ENCODE results near the gene GLIS2. TPM values are rescaled to one million over a fixed set of nuclear protein-coding genes. Genes with fewer than 3 reads are reported as not detected.

Gene GLIS2
- total RNA-seq, 1 donor from 2014 or later: 6.9 TPM

DNA sequence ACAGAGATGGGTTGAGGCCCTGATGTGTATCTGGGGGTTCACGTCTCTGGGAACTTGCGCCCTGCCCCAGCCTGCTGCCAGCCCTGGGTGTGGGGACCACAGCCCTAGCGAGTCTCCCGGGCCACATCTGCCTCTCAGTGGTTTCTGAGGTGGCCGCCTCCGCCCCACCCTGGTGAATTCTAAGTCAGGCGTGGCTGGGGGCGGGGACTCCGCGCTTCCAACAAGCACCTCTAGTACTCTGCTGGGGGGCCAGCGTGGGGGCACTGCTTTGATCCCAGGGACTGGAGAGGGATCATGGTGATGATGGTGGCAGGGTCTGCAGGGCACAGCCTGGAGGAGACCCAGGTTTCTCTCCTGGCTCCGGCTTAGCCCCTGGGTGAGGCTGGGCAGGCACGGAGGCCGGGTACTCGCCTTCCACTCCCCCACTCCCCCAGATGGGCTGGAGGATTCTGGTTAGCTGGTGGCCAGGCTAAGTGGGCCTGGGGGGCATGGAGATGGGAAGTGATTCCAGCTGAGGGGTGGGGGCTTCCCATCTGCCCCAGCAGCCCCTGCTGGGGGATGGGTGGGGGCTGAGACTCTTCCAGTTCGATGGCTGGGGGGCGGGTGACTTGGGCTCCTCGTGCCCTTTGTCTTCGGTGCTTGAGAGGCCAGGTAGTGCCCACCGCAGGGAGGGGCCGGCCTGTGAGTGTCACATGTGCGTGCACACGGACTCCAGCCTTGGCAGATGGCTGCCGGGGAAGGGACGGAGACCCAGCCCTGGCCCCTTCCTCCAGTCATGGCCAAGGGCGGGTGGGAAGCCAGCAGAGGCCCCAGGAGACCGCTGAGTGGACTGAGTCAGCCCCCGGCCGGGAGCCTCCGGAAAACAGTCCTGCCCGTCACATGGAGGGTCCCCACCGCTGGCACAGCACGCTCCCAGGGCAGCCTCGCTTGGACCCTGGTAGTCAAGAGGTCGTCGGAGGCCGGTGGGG lies 3.9 kb downstream of the GLIS2 start:
- TF ChIP-seq POLR2AphosphoS5 (IDR thresholded peaks at IDR 0.05; ENCODE audit: insufficient read depth in 1 of 2, low read depth in 1 of 2) (no peak), POLR2A (IDR thresholded peaks at IDR 0.05) (no peak)
- TF ChIP-seq, protein P1, sequence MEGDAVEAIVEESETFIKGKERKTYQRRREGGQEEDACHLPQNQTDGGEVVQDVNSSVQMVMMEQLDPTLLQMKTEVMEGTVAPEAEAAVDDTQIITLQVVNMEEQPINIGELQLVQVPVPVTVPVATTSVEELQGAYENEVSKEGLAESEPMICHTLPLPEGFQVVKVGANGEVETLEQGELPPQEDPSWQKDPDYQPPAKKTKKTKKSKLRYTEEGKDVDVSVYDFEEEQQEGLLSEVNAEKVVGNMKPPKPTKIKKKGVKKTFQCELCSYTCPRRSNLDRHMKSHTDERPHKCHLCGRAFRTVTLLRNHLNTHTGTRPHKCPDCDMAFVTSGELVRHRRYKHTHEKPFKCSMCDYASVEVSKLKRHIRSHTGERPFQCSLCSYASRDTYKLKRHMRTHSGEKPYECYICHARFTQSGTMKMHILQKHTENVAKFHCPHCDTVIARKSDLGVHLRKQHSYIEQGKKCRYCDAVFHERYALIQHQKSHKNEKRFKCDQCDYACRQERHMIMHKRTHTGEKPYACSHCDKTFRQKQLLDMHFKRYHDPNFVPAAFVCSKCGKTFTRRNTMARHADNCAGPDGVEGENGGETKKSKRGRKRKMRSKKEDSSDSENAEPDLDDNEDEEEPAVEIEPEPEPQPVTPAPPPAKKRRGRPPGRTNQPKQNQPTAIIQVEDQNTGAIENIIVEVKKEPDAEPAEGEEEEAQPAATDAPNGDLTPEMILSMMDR (IDR thresholded peaks at IDR 0.05): no peak
- H3K9me3 ChIP-seq: no peaks in the 10 kb centered on the region
- H3K4me3 ChIP-seq: peak overlapping the region; percentile 30 to 36
- H3K36me3 ChIP-seq: no peaks in the 10 kb centered on the region
- H3K4me1 ChIP-seq: peaks cover 90% of the 10 kb centered on the region
- intact Hi-C loops (cut with DNase I): loop anchor here (5.0 kb wide), 1 partner anchor 47 kb away; the partner anchor contains the start of gene TFAP4
- H3K27me3 ChIP-seq: no peaks in the 10 kb centered on the region
- DNase-seq (ENCODE audit: extremely low spot score in 2 of 2): no peak
- peak overlapping the region; percentile 85 for H3K27ac ChIP-seq

DNA sequence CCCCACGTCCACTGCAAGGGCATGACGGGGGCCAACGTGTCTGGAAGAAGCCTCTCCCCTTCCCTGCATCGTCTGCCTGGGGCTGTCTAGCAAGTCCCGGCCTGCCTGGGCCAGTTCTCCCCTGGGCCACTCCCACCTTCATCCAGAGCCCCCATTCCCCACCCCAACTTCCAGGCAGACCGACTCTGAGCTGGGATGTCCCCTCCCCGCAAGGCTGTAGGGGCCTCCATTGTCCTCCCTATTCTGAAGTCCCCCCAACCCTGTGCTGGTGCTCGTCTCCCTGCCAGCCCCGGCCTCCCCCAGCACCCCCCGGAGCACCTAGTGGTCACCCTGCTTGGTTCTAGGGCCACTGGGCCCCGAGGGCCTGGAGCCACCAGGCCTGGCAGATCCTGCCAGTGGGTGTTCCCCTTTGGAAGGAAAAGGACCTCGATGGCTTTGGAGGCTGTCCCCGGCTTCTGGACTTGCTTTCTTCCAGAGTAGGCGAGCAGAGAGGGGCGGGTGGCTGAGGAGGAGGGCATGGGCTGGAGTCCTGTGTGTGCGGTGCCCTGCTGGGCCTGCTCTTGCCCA lies 4.8 kb downstream of the GLIS2 start:
- Histone ChIP-seq H3K27ac (peak overlapping the region; percentile 85), H3K9me3 (no peaks in the 10 kb centered on the region), H3K36me3 (no peaks in the 10 kb centered on the region), H3K4me1 (peaks cover 93% of the 10 kb centered on the region), H3K4me3 (peak overlapping the region; percentile 30 to 36), H3K27me3 (no peaks in the 10 kb centered on the region)
- intact Hi-C loops (cut with DNase I): no loop called here
- TF ChIP-seq POLR2A (IDR thresholded peaks at IDR 0.05) (no peak), POLR2AphosphoS5 (IDR thresholded peaks at IDR 0.05; ENCODE audit: insufficient read depth in 1 of 2, low read depth in 1 of 2) (no peak)
- TF ChIP-seq, protein P1 (IDR thresholded peaks at IDR 0.05): no peak
- DNase-seq (ENCODE audit: extremely low spot score in 2 of 2): no peak

DNA sequence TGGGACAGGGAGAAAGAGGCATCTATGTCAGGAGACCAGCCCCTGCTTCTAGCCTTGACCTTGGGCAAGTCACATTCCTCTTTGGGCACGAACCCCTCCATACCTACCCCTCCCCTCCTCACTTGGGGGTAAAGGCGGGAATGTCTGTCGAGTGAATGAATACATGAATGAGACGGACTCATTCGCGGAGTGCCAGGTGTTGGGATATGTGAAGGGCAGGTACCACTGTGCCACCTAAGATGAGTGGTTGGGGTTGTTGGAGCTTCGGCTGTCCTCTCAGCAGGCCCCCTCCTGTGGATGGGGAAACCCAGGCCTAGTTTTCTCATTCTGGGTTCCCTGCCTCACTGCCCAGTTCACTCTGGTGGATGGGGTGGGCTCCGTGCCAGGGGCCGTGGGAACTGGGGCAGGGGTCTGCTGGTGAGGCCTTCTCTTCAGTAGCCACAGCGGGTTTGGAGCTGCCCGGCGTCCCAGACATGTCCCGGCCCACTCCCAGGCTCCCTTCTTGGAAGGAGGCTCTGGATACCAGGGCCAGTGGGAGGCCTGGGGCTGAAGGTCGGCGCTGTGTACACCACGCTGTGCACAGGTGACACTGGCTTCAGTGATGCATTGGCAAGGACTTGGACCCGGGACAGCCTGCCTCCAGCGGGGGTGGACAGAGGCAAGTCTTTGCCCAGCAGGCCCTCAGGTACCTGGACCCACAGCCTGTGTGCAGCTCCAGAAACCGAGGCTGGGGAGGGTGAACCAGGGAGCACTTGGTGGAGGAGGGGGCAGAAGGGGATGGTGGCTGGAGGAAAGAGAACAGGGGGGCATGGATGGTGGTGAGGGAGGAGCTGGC lies 5.6 kb downstream of the GLIS2 start:
- no peak for DNase-seq (ENCODE audit: extremely low spot score in 2 of 2)
- H3K27ac ChIP-seq: peak overlapping the region; percentile 85
- H3K36me3 ChIP-seq: no peaks in the 10 kb centered on the region
- H3K9me3 ChIP-seq: no peaks in the 10 kb centered on the region
- TF ChIP-seq, protein P1 (IDR thresholded peaks at IDR 0.05): no peak
- TF ChIP-seq POLR2AphosphoS5 (IDR thresholded peaks at IDR 0.05; ENCODE audit: insufficient read depth in 1 of 2, low read depth in 1 of 2): no peak
- no peak for TF ChIP-seq POLR2A (IDR thresholded peaks at IDR 0.05)
- no peak overlapping the region for H3K4me3 ChIP-seq
- H3K4me1 ChIP-seq: peaks cover 92% of the 10 kb centered on the region
- H3K27me3 ChIP-seq: no peaks in the 10 kb centered on the region
- intact Hi-C loops (cut with DNase I): no loop called here

DNA sequence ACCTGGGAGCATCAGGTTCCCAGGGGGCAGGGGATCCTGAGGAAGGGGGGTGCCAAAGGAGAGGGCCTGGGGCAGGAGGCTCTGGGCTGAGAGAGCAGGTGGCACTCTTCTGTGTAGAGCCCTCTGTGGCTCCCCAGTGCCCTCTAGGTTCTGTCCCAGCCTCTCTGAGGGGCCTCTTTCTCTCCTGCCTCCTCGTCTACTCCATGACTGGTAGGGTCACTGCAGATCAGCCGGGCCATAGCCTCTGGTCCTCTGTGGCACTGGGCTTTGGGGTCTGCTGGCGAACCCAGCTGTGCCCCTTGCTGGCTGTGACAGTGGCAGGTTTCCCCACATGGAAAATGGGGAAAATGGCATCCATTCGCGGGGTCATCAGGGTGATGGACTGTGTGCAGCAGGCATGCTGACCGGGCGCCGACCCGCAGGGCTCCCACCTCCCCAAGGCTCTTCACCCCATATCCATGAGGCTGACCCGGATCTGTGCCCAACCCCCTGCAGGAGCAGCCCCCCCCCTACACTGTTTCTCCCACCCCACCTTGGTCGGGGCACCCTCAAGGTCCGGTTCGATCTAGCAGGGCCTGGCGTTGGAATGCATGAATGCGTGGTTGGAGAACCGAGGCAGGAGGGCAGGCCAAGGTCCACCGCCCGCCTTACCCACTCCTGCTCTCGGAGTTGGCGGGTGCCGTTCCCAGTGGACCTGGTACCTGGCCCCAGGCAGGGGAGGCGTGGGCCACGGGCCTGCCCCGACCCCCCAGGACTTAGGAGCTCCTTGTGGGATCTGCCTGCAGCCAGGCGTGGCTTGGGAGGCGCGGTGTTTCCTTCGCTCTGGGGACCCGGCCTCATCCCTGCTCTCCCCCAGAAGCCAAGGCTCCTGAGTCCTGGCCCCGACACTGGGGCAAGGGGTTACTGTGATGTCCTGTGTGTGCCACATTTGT lies 6.5 kb downstream of the GLIS2 start:
- no peaks in the 10 kb centered on the region for H3K36me3 ChIP-seq
- H3K4me1 ChIP-seq: peaks cover 91% of the 10 kb centered on the region
- peak overlapping the region; percentile 88 for H3K27ac ChIP-seq
- H3K4me3 ChIP-seq: no peak overlapping the region
- H3K9me3 ChIP-seq: no peaks in the 10 kb centered on the region
- DNase-seq (ENCODE audit: extremely low spot score in 2 of 2): no peak
- TF ChIP-seq POLR2A (IDR thresholded peaks at IDR 0.05): no peak
- TF ChIP-seq POLR2AphosphoS5 (IDR thresholded peaks at IDR 0.05; ENCODE audit: insufficient read depth in 1 of 2, low read depth in 1 of 2): no peak
- TF ChIP-seq, protein P1 (IDR thresholded peaks at IDR 0.05): no peak
- intact Hi-C loops (cut with DNase I): no loop called here
- H3K27me3 ChIP-seq: no peaks in the 10 kb centered on the region

Measured in vagina (tissue), 2 donors.